NB4 (cell line): ENCODE data around the gene KIAA1191.

Experiments
- MYC ChIP-seq: IDR thresholded peaks from 2 replicates; pipeline ENCODE4 v1.6.1; 2011; ENCODE audit warnings: low read depth, low read length
- POLR2A ChIP-seq: IDR thresholded peaks from 2 replicates; pipeline ENCODE4 v1.6.1; 2011; ENCODE audit warnings: mild to moderate bottlenecking; ENCODE audit not compliant: insufficient read length; ENCODE audit errors: extremely low read depth
- TF ChIP-seq, protein P1 (sequence below): IDR thresholded peaks from one replicate; pipeline ENCODE4 v1.5.1; 2012; ENCODE audit warnings: low read depth, low read length
- TF ChIP-seq, protein P2 (sequence below): IDR thresholded peaks from 2 replicates; pipeline ENCODE4 v1.6.1; 2011; ENCODE audit warnings: low read depth, low read length

DNA sequence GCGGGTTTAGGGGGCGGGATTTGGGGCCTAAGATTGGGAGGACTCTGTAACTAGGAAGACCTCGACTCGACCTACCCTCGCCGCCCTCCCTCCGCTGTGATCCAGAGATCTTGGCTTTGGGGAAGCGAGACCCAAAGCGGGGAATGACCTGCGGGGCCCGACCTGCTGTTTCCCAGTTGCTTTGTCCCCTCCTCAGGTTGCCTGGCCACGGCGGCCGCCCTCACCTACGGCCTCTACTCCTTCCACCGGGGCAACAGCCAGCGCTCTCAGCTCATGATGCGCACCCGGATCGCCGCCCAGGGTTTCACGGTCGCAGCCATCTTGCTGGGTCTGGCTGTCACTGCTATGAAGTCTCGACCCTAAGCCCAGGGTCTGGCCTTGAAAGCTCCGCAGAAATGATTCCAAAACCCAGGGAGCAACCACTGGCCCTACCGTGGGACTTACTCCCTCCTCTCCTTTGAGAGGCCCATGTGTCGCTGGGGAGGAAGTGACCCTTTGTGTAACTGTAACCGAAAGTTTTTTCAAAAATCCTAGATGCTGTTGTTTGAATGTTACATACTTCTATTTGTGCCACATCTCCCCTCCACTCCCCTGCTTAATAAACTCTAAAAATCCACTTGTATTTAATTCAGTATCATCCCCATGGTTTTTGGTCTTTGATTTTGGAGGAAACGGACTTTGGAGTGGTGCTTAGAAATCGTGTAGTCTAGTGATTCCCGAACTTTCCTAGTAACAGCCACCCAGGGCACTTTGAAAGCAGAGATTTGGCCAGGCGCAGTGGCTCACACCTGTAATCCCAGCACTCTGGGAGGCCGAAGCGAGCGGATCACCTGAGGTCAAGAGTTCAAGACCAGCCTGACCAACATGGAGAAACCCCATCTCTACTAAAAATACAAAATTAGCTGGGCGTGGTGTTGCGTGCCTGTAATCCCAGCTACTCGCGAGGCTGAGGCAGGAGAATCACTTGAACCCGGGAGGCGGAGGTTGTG, 27.9 kb upstream of the KIAA1191 start:
- TF ChIP-seq, protein P1, sequence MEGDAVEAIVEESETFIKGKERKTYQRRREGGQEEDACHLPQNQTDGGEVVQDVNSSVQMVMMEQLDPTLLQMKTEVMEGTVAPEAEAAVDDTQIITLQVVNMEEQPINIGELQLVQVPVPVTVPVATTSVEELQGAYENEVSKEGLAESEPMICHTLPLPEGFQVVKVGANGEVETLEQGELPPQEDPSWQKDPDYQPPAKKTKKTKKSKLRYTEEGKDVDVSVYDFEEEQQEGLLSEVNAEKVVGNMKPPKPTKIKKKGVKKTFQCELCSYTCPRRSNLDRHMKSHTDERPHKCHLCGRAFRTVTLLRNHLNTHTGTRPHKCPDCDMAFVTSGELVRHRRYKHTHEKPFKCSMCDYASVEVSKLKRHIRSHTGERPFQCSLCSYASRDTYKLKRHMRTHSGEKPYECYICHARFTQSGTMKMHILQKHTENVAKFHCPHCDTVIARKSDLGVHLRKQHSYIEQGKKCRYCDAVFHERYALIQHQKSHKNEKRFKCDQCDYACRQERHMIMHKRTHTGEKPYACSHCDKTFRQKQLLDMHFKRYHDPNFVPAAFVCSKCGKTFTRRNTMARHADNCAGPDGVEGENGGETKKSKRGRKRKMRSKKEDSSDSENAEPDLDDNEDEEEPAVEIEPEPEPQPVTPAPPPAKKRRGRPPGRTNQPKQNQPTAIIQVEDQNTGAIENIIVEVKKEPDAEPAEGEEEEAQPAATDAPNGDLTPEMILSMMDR, result no peak
- TF ChIP-seq POLR2A (peak; percentile 77), MYC (no peak; the same call in 1 of the 2 replicates)
- TF ChIP-seq, protein P2, sequence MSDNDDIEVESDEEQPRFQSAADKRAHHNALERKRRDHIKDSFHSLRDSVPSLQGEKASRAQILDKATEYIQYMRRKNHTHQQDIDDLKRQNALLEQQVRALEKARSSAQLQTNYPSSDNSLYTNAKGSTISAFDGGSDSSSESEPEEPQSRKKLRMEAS, result no peak
